ENCODE results near the gene GHRH. TPM values are rescaled to one million over a fixed set of nuclear protein-coding genes. Genes with fewer than 3 reads are reported as not detected.

The GHRH gene
- total RNA-seq, 1 donor from 2014 or later: not detected

DNA sequence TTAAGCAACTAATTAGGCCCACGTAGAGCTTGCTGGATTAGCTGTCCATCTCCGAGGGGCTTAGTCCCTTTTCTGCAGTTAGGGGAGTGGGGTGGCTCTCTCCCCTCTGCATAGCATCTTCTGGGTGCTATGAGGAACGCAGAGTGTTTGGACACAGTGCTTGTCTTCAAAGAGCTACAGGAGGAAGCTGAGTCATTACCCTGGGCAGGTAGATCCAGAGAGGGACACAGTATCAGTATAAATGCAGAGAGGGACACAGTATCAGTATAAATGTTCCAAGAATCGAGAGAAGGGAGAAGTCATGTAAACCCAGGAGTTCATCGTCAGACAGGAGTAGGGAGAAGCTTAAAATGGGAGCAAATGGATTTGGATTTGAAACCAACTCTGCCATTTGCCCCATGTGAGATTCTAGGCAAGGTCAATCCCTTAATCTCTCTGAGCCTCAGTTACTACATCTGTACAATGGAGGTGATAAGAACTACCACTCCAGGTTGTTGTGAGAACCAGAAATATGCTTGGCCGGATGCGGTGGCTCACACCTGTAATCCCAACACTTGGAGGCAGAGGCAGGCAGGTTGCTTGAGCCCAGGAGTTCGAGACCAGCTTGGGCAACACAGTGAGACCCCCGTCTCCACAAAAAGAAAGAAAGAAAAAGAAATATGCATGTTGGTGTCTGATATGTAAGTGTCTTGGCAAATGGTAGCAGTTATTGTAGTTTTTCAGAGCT lies 5.5 kb upstream of the GHRH start:
- H3K27ac Mint-ChIP-seq (ENCODE audit: unreplicated experiment): no peak overlapping the region
- peaks cover 2% of the 10 kb centered on the region for H3K4me1 Mint-ChIP-seq (ENCODE audit: unreplicated experiment)
- H3K9me3 Mint-ChIP-seq (ENCODE audit: unreplicated experiment): no peaks in the 10 kb centered on the region
- DNase-seq (ENCODE audit: low spot score): no peak
- TF ChIP-seq, protein P1, sequence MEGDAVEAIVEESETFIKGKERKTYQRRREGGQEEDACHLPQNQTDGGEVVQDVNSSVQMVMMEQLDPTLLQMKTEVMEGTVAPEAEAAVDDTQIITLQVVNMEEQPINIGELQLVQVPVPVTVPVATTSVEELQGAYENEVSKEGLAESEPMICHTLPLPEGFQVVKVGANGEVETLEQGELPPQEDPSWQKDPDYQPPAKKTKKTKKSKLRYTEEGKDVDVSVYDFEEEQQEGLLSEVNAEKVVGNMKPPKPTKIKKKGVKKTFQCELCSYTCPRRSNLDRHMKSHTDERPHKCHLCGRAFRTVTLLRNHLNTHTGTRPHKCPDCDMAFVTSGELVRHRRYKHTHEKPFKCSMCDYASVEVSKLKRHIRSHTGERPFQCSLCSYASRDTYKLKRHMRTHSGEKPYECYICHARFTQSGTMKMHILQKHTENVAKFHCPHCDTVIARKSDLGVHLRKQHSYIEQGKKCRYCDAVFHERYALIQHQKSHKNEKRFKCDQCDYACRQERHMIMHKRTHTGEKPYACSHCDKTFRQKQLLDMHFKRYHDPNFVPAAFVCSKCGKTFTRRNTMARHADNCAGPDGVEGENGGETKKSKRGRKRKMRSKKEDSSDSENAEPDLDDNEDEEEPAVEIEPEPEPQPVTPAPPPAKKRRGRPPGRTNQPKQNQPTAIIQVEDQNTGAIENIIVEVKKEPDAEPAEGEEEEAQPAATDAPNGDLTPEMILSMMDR (IDR thresholded peaks at IDR 0.05; ENCODE audit: unreplicated experiment): no peak
- H3K27me3 Mint-ChIP-seq (ENCODE audit: unreplicated experiment): peaks cover 5% of the 10 kb centered on the region
- H3K4me3 Mint-ChIP-seq (ENCODE audit: unreplicated experiment): no peak overlapping the region
- H3K36me3 Mint-ChIP-seq (ENCODE audit: low read depth, unreplicated experiment): no peaks in the 10 kb centered on the region

DNA sequence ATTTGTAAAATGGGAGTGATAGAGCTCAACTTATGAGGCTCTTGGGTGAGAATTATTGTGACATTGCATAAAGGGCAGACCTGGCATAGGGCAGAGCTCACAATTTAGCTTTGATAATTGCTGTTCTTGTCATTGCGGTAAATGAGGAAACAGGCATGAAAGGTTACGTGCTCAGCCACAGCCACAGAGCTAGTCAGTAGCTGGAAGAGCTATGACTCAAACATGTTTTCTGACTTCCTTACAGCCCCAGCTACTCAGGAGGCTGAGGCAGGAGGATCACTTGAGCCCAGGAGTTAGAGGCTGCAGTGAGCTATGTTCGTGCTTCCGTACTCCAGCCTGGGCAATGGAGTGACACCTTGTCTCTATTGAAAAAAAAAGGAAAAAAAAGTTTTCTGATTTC lies 3.5 kb upstream of the GHRH start:
- Mint-ChIP-seq H3K27ac (ENCODE audit: unreplicated experiment) (no peak overlapping the region), H3K9me3 (ENCODE audit: unreplicated experiment) (no peaks in the 10 kb centered on the region), H3K27me3 (ENCODE audit: unreplicated experiment) (peaks cover 7% of the 10 kb centered on the region), H3K36me3 (ENCODE audit: low read depth, unreplicated experiment) (no peaks in the 10 kb centered on the region), H3K4me3 (ENCODE audit: unreplicated experiment) (no peak overlapping the region), H3K4me1 (ENCODE audit: unreplicated experiment) (peaks cover 2% of the 10 kb centered on the region)
- DNase-seq (ENCODE audit: low spot score): no peak
- TF ChIP-seq, protein P1 (IDR thresholded peaks at IDR 0.05; ENCODE audit: unreplicated experiment): no peak

DNA sequence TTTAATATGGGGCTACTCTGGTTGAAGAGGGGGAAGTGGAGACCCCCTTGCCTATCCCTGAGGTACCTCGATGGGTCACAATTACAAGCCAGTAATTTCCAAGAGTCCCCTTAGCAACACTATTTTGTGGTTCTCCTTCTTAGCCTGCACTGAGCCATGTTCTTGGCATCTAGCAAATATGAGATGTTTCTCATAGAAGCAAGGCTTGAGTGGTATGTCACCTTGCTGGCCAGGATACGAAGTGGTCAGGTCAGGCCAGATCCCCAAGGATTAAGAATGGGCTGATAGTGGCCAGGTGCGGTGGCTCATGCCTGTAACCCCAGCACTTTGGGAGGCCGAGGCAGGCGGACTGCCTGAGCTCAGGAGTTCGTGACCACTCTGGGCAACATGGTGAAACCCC lies 2.1 kb upstream of the GHRH start:
- DNase-seq (ENCODE audit: low spot score): no peak
- H3K4me3 Mint-ChIP-seq (ENCODE audit: unreplicated experiment): no peak overlapping the region
- H3K27ac Mint-ChIP-seq (ENCODE audit: unreplicated experiment): no peak overlapping the region
- peaks cover 9% of the 10 kb centered on the region for H3K4me1 Mint-ChIP-seq (ENCODE audit: unreplicated experiment)
- no peaks in the 10 kb centered on the region for H3K36me3 Mint-ChIP-seq (ENCODE audit: low read depth, unreplicated experiment)
- TF ChIP-seq, protein P1 (IDR thresholded peaks at IDR 0.05; ENCODE audit: unreplicated experiment): no peak
- peaks cover 11% of the 10 kb centered on the region for H3K27me3 Mint-ChIP-seq (ENCODE audit: unreplicated experiment)
- no peaks in the 10 kb centered on the region for H3K9me3 Mint-ChIP-seq (ENCODE audit: unreplicated experiment)

DNA sequence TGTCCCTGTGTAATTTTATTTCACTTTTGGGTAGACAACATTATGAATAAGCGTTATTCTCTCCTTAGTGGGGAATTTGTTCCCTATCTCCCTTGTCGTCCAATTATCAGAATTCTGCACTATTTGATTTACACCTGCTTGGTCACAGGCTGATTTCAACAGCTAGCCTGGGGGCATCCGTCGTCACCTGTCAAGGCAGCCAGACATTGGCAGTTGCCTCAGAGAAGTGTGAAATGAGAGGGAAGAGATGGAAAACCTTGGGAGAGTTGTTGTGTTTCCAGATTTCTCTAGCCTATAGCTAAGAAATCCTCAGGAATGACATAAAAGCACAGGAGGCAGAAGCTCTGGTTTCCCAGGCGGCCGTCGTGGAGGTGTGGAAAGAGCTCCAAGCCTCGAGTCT lies 891 bp upstream of the GHRH start:
- H3K9me3 Mint-ChIP-seq (ENCODE audit: unreplicated experiment): no peaks in the 10 kb centered on the region
- TF ChIP-seq, protein P1 (IDR thresholded peaks at IDR 0.05; ENCODE audit: unreplicated experiment): no peak
- H3K4me3 Mint-ChIP-seq (ENCODE audit: unreplicated experiment): no peak overlapping the region
- H3K27me3 Mint-ChIP-seq (ENCODE audit: unreplicated experiment): peaks cover 11% of the 10 kb centered on the region
- H3K27ac Mint-ChIP-seq (ENCODE audit: unreplicated experiment): no peak overlapping the region
- DNase-seq (ENCODE audit: low spot score): no peak
- no peaks in the 10 kb centered on the region for H3K36me3 Mint-ChIP-seq (ENCODE audit: low read depth, unreplicated experiment)
- peaks cover 9% of the 10 kb centered on the region for H3K4me1 Mint-ChIP-seq (ENCODE audit: unreplicated experiment)

DNA sequence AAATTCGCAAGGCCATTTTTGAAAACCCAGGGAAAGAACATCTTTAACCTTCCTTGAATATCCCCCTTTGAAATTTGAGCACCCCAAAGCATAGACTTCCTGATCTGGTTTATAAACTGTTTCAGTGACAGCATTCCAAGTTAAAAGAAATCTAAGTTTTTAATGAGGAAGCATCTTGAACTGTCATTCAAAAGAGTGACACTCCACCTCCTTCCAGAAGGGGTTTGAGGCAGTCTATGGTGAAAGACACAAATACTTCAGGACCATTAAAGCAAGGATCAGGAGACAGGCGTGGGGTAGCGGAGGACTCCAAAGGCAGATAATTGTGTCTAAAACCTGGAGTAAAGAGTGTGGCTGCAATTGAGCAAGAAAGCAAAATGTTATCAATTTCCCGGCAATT lies 691 bp downstream of the GHRH start:
- TF ChIP-seq, protein P1 (IDR thresholded peaks at IDR 0.05; ENCODE audit: unreplicated experiment): no peak
- Mint-ChIP-seq H3K27me3 (ENCODE audit: unreplicated experiment) (peaks cover 11% of the 10 kb centered on the region), H3K4me1 (ENCODE audit: unreplicated experiment) (peaks cover 9% of the 10 kb centered on the region), H3K4me3 (ENCODE audit: unreplicated experiment) (no peak overlapping the region), H3K9me3 (ENCODE audit: unreplicated experiment) (no peaks in the 10 kb centered on the region), H3K27ac (ENCODE audit: unreplicated experiment) (no peak overlapping the region), H3K36me3 (ENCODE audit: low read depth, unreplicated experiment) (no peaks in the 10 kb centered on the region)
- no peak for DNase-seq (ENCODE audit: low spot score)

Data from endothelial cell (in vitro differentiated cells).